K562 treated with DMSO at 1 percent for 48 hours (cell line): ENCODE results near the gene SPDYE8. TPM values are rescaled to one million over a fixed set of nuclear protein-coding genes. Genes with fewer than 3 reads are reported as not detected.

ENCODE experiments used
- total RNA-seq: library from RNA; unstranded; fragments of 300-600 nt; gene quantifications from 2 replicates; pipeline ENCODE4 v1.2.3, GENCODE V29; 2022; ENCODE audit warnings: low replicate concordance; ENCODE audit errors: extremely low read depth

Gene SPDYE8, protein sequence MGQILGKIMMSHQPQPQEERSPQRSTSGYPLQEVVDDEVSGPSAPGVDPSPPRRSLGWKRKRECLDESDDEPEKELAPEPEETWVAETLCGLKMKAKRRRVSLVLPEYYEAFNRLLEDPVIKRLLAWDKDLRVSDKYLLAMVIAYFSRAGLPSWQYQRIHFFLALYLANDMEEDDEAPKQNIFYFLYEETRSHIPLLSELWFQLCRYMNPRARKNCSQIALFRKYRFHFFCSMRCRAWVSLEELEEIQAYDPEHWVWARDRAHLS
- not detected in 2 replicates for total RNA-seq

DNA sequence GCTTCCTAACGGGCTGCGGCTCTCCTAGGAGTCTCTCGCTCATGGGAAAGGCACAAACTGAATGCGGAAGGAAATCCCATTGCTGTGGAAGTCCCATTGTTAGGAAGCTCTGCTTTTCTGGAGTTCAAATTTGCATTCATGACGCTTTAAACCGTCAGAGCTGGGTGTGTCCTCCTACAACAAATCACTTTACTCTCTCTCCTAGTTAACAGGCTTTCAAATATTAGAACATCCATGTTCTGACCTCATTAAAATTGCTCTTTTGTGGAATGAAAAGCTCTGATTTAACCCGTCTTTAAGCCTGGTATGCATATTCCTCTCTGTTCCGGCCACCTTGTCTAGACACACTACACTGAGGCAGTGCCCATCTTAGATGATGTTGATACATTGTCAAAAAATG is at the start of gene SPDYE8:
Gene SPDYE8 (minus strand): TSS at position 101 of the 400 bp plus-strand sequence. CDS start 1,800 bp downstream, outside the sequence.

GRCh38 chr7:73057811-73058210 is 28.2 kb upstream of the SPDYE8 start, which contains the start of gene SPDYE11:
TSS of gene SPDYE11 (minus strand) at chr7:73057911. CDS start at chr7:73056111, 1,800 bp downstream.

Other genes with a start within 250 kb of the SPDYE8 start
- not detected in 2 replicates for gene TYW1B, start 201.6 kb downstream of the SPDYE8 start, total RNA-seq
- not detected in 2 replicates for gene POM121, start 104.7 kb downstream of the SPDYE8 start, total RNA-seq
- gene TRIM74, start 60.3 kb downstream of the SPDYE8 start, total RNA-seq, result not detected in 2 replicates
- gene SPDYE11, start 28.1 kb upstream of the SPDYE8 start, total RNA-seq, result not detected in 2 replicates
- not detected in 2 replicates for gene SPDYE9, start 56.3 kb upstream of the SPDYE8 start, total RNA-seq